ENCODE data around the gene HAGH. TPM values are rescaled to one million over a fixed set of nuclear protein-coding genes. Genes with fewer than 3 reads are reported as not detected.

The HAGH gene
- polyA plus RNA-seq, 1 donor (not counting 4 experiments of a cell fraction or from before 2014, with no cell fraction given) = 17.7 TPM

- no peaks in the 10 kb centered on the region for H3K79me2 ChIP-seq (ENCODE audit: control insufficient read depth, insufficient read depth, low read length)
- peaks cover 0 to 14% of the 10 kb centered on the region in 2 experiments for H3K36me3 ChIP-seq (ENCODE audit: control insufficient read depth in 2 of 2, extremely low read depth in 1 of 2, insufficient read depth in 2 of 2, low read length in 2 of 2)
- H3K4me1 ChIP-seq (ENCODE audit: control insufficient read depth, extremely low read depth, insufficient read depth, low read length) = no peaks in the 10 kb centered on the region
- H4K20me1 ChIP-seq (ENCODE audit: control insufficient read depth, extremely low read depth, insufficient read depth, low read length) = no peaks in the 10 kb centered on the region
- no peak overlapping the region for H3K4me3 ChIP-seq (ENCODE audit: control insufficient read depth in 2 of 3, extremely low read depth in 1 of 3, insufficient read depth in 2 of 3, low read depth in 1 of 3, low read length in 3 of 3)
- no peak for DNase-seq (ENCODE audit: low read depth, low spot score)
- FAIRE-seq = no peak
- no peak overlapping the region for H3K27ac ChIP-seq (ENCODE audit: control insufficient read depth, insufficient read depth, low read length)
- H2AFZ ChIP-seq (ENCODE audit: control insufficient read depth, low read length) = no peak overlapping the region
- dilution Hi-C loops (cut with MboI; ENCODE audit: extremely low pct_ligation_motif_present, low sequenced_read_pairs) = no loop called here
- H3K9ac ChIP-seq (ENCODE audit: control insufficient read depth, extremely low read depth, insufficient read depth, low read length) = no peak overlapping the region
- H3K9me3 ChIP-seq (ENCODE audit: control insufficient read depth, low read depth, low read length) = no peaks in the 10 kb centered on the region
- H3K9me1 ChIP-seq (ENCODE audit: control insufficient read depth, extremely low read depth, insufficient read depth, low read length) = no peaks in the 10 kb centered on the region
- TF ChIP-seq CTCF (optimal IDR thresholded peaks at IDR 0.05 in 1 of 3, IDR thresholded peaks at IDR 0.05 in 1 of 3, conservative IDR thresholded peaks at IDR 0.05 in 1 of 3; ENCODE audit: extremely low read depth in 1 of 3, insufficient read depth in 2 of 3, low read length in 3 of 3) (no peak), EZH2 (IDR thresholded peaks at IDR 0.05; ENCODE audit: low read length) (no peak)
- H3K4me2 ChIP-seq (ENCODE audit: control insufficient read depth, extremely low read depth, insufficient read depth, low read depth, low read length) = no peak overlapping the region
- H3K27me3 ChIP-seq (ENCODE audit: control insufficient read depth, extremely low read depth, insufficient read depth, low read length) = no peaks in the 10 kb centered on the region
Observed at GRCh38 chr16:1818873-1819525, 7.6 kb downstream of the HAGH start.

- Histone ChIP-seq H3K4me1 (ENCODE audit: control insufficient read depth, extremely low read depth, insufficient read depth, low read length) (no peaks in the 10 kb centered on the region), H3K4me2 (ENCODE audit: control insufficient read depth, extremely low read depth, insufficient read depth, low read depth, low read length) (no peak overlapping the region), H3K27ac (ENCODE audit: control insufficient read depth, insufficient read depth, low read length) (no peak overlapping the region), H3K9me1 (ENCODE audit: control insufficient read depth, extremely low read depth, insufficient read depth, low read length) (no peaks in the 10 kb centered on the region), H3K27me3 (ENCODE audit: control insufficient read depth, extremely low read depth, insufficient read depth, low read length) (no peaks in the 10 kb centered on the region), H2AFZ (ENCODE audit: control insufficient read depth, low read length) (no peak overlapping the region), H3K9me3 (ENCODE audit: control insufficient read depth, low read depth, low read length) (no peaks in the 10 kb centered on the region), H3K9ac (ENCODE audit: control insufficient read depth, extremely low read depth, insufficient read depth, low read length) (no peak overlapping the region), H4K20me1 (ENCODE audit: control insufficient read depth, extremely low read depth, insufficient read depth, low read length) (no peaks in the 10 kb centered on the region), H3K79me2 (ENCODE audit: control insufficient read depth, insufficient read depth, low read length) (no peaks in the 10 kb centered on the region), H3K4me3 (ENCODE audit: control insufficient read depth in 2 of 3, extremely low read depth in 1 of 3, insufficient read depth in 2 of 3, low read depth in 1 of 3, low read length in 3 of 3) (no peak overlapping the region), H3K36me3 (ENCODE audit: control insufficient read depth in 2 of 2, extremely low read depth in 1 of 2, insufficient read depth in 2 of 2, low read length in 2 of 2) (peaks cover 0 to 14% of the 10 kb centered on the region in 2 experiments)
- no peak for DNase-seq (ENCODE audit: low read depth, low spot score)
- no peak for FAIRE-seq
- dilution Hi-C loops (cut with MboI; ENCODE audit: extremely low pct_ligation_motif_present, low sequenced_read_pairs) = no loop called here
- TF ChIP-seq EZH2 (IDR thresholded peaks at IDR 0.05; ENCODE audit: low read length) (no peak), CTCF (optimal IDR thresholded peaks at IDR 0.05 in 1 of 3, IDR thresholded peaks at IDR 0.05 in 1 of 3, conservative IDR thresholded peaks at IDR 0.05 in 1 of 3; ENCODE audit: extremely low read depth in 1 of 3, insufficient read depth in 2 of 3, low read length in 3 of 3) (no peak)
Observed at GRCh38 chr16:1818204-1818872, 8.3 kb downstream of the HAGH start.
